GM21360 (cell line): ENCODE results near the gene BBC3.
"Not testable (repeated sequence)": the region's sequence is repeated elsewhere in the genome, so short reads cannot be mapped to it uniquely, and the experiment has no call there.

Experiments
- ATAC-seq: cut with Tn5 transposase; IDR thresholded peaks from one replicate; pipeline ENCODE4 v1.9.1; 2021; ENCODE audit warnings: mild to moderate bottlenecking, moderate library complexity; ENCODE audit not compliant: unreplicated experiment

Gene BBC3

DNA sequence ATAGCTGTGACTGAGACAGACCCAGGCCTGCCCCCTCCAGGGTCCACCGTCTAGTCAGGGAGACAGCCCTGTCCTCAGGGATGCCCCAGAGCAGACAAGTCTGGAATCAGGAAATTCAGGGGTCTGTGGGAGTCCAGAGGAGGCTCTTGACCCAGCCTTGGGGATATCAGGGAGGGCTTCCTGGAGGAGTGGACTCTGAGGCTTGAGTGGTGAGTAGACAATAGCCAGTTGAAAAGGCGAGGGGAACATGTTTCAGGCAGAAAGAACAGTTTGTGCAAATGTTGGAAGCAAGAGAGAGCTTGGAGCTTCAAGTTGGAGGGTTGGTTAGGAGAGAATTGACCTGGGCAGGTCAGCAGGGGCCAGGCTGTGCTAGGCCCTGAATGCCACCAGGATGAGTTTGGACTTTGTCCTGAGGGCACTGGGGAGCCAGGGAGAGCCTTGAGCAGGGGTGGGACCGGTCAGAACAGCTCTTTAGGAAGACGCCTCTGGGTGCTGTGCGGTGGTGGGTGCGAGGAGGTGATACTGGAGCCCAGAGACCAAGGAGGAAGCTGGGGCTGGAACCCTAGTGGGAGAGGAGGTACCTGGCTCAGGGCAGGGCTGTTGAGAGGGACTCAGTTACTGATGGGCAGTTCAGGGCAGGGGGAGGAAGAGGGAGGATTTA, 28.0 kb upstream of the BBC3 start:
- no peak for ATAC-seq

DNA sequence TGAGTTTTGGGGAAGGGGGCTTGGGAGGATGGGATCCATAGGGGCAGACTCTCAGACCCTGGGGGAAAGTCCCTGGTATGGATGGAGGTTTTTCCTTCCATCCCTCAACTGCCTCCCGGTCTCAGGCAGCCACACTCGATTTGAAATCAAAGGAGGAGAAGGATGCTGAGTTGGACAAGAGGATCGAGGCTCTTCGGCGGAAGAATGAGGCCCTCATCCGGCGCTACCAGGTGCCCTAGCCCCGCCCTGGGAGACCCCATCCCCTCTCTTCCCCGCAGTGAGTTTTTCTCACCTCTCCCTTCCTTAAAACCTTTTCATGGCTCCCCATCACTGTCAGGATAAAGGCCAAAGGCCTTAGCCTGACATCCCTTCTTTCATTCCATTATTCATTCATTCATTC, 27.4 kb upstream of the BBC3 start:
- no peak for ATAC-seq

DNA sequence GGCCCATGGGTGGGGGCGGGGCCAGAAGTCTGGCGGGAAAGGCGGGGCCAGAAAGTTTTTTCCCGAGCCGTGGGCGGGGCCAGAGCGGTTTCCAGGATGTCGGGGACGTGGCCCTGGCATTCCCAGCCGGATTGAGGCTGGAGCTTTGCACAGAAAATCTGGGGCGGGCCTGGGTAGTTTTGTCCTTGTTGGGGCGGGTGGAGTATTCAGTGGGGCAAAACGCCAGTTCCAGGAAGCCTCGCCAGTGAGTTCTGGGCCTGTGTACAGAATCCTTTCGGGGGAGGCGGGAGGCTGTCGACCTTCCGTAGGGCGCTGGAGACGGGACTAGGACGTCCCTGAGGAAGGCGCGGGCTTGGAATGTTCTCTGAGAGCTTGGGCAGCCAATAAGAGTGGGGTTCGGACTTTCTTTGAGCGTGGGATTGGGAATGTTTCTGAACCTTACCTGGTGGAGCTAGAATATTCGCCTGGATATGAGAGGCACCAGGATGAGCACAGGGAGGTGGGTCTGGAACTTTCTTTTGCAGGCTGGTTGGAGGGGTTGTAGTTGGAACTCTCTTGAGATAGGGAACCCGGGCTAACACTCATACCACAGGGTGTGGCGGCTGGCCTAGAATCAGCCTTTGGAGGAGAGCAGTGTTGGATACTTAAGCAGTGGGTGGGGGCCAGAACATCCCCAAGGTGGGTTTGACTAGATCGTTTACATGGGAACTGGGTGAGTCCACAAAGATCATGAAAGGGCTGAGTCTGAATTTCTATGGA, 26.6 kb upstream of the BBC3 start:
- peak; percentile 5 for ATAC-seq

- peak; percentile 64 for ATAC-seq
Measured at GRCh38 chr19:47256693-47257410, 25.9 kb upstream of the BBC3 start.

GRCh38 chr19:47255879-47256692, 25.1 kb upstream of the BBC3 start, which contains the start of gene CCDC9:
Gene CCDC9 (plus strand): TSS chr19:47256525. CDS start chr19:47258401, 1,876 bp downstream.
- ATAC-seq = peak; percentile 37

- ATAC-seq = no peak
Measured at GRCh38 chr19:47253970-47254369, 23.0 kb upstream of the BBC3 start.

- ATAC-seq = no peak
Measured at GRCh38 chr19:47253467-47253881, 22.5 kb upstream of the BBC3 start.

GRCh38 chr19:47253016-47253415, 22.0 kb upstream of the BBC3 start:
- not testable (repeated sequence) for ATAC-seq

GRCh38 chr19:47247308-47247990, 16.4 kb upstream of the BBC3 start:
- no peak for ATAC-seq

DNA sequence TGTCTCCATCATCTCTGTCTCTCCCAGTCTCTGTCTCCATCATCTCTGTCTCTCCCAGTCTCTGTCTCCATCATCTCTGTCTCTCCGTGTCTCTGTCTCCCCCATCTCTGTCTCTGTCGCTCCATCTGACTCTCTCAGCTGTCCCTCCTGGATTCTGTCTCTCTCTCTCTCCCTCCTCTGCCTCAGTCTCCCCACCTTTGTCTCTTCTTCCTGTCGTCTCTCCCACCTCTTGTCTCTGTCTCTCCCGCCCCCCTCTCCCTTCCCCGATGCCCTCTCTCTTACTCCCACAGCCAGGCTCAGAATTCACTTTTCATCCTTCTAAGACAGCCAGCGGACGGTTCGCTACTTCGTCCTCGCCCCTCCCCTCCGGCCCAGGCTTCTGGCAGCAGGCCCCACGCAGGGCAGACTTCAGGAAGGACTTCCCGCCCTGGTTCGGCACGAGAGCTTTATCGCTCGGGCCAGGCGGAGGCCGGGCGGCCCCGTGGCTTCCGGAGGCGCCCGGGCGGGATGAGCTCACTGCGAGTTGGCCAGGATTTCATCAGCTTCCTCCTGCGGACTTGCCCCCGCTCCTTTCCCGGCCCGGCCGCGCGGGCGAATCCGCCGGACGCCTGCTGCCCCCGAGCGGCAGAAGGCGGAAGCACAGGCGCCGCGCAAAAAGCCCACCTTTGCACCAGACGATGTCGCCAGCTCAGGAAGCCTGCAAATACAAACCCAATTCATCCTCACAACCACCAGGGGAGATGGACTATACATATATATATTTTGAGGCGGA, 13.0 kb upstream of the BBC3 start:
- peak; percentile 68 for ATAC-seq

DNA sequence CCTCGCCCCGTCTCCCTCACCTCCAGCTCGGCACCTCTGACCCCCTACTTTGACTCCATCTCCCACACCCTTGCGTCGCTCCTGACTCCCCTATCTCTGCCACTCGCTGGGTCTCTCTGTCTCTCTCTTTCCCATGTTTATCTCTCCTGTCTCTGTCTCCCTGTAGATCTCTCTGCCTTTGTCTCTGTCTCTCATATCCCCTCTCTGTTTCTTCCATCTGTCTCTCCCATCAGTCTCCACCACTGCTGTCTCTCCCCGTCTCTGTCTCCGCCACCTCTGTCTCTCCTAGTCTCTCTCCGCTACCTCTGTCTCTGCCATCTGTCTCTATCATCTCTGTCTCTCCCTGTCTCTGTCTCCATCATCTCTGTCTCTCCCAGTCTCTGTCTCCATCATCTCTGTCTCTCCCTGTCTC, 12.4 kb upstream of the BBC3 start:
- no peak for ATAC-seq

DNA sequence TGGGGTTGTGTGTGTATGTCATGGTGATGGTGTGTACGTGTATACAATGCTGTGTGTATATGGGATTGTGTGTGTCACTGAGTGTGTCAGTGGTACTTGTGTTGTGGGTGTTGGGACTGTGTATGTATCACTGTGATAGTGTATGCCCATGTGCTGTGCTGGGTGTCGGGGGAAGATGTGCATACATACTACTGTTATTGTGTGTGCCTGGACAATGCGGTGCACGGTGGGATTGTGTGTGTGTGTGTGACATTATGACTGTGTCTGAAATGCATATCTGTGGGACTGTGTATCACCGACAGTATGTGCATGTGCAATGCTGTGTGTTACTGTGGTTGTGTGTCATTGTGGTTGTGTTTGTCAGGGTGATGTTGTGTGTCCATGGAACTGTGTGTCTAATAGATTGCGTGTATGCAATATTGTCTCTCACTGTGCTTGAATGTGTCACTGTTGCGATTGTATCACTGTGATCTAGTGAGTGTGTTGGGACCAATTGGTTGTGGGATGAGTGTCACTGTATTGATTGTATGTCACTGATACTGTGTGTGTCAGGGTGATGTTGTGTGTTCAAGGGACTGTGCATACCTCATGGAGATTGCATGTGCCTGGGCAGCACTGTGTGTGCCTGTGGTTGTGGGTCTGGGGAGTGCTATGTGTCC, 11.0 kb upstream of the BBC3 start:
- ATAC-seq = no peak

- no peak for ATAC-seq
Measured at GRCh38 chr19:47240996-47241918, 10.3 kb upstream of the BBC3 start.

DNA sequence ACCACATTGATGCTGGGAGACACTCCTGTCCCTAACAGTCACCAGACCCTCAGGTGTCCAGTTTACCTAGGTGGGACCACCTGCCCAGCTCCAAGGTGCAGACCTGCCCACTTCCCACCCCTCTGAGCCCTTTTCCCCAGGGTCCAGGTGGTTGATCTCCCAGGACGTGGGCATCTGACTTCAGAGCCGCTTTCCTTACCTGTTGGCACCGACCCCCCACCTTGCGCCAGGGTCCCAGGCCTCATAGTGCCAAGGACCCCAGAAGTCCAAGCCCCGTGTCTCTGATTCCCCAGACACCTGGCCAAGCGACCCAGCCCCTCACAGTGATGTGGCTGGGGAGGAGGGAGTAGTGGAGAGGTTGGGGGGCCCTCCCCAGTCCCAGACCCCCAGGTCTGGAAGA, 9.6 kb upstream of the BBC3 start:
- no peak for ATAC-seq

DNA sequence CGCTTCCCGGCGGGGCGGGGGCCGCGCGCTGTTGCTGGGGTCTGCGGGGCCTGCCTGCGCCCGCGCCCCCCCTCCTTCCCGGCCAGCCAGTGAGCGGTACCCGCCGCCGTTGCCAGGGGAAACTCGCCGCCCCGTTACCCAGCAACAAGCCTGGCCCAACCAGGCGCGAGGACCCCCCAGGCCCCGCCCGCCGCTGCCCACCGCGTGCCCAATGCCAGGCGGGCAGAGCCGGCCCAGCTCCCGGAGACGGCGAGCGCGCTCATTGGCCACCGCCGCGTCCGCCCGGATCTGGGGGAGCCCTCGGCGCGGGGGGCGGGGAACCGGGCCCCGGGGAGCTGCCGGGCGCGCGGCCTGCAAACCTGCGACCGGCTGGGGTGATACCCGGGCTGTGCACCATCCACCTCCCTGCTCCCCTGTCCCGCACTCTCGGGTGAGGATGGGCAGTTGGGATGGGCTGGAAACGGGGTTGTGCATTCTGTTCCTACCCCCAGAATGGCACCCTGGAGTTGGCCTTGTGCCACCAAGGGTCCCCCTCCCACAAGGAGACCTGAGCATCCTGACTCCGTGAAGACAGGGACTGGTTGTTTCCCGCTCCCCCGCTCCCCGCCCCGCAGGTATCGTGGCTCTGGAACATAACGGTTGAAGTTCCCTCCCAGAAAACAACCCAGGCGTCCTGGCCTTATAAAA, 8.8 kb upstream of the BBC3 start:
- ATAC-seq = no peak

GRCh38 chr19:47239152-47239551, 8.2 kb upstream of the BBC3 start:
- no peak for ATAC-seq

- ATAC-seq = no peak
Measured at GRCh38 chr19:47236072-47236675, 5.2 kb upstream of the BBC3 start.
